ENCODE data around the gene VAT1L.

The VAT1L gene

DNA sequence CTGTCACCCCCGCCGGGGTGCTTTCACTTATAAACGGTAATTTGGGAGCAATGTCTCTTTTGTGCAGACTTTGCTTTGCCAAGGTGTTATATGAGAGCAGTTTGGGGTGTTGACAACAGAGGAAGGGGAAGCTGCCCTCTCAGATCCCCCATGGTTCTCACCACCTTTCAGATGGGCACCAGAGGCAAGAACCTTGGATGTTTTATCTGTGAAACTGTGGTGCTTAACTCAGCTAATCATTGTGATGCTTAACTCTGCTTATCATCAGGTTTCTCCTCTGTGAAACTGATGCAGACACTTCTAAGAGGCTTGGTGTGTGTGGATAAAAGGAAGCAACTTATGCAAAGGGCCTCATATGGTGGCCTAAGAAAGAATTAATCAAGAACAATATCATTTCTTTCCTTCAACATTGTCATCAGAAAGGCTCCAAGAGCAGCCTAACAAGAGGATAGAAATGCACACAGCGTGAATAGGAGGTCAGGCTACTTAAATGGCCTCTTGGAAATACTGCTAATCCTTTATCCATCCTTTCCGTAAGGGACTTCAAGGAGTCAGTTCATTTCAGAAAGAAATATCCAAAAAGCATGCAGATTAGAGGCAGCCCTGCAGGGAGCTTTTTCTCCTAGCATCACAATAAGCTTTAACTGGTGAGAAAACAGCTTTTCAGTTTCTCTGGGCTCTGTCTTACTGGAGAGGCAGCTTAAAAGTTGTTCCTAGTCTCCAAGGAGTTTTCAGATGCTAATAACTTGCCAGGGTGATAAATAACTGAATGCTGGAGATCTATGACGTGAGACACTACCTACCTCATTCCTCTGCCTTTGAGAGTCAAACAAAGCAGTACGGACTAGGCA is 178.9 kb downstream of the VAT1L start:
- no peak overlapping the region for H3K4me3 ChIP-seq (ENCODE audit: low read length)
- H3K9me3 ChIP-seq (replicated peaks; ENCODE audit: low read length) = peaks cover 6% of the 10 kb centered on the region
- H3K36me3 ChIP-seq (ENCODE audit: insufficient read depth, low read length) = no peaks in the 10 kb centered on the region
- no peak overlapping the region for H3K4me2 ChIP-seq (ENCODE audit: low read length)
- H3K27me3 ChIP-seq (ENCODE audit: control insufficient read depth, insufficient read depth, low read length) = no peaks in the 10 kb centered on the region
- H3K4me1 ChIP-seq (ENCODE audit: control insufficient read depth, insufficient read depth, low read length) = no peaks in the 10 kb centered on the region
- no peak overlapping the region for H3K9ac ChIP-seq (ENCODE audit: low read depth, low read length)

- H3K4me1 ChIP-seq (ENCODE audit: control insufficient read depth, insufficient read depth, low read length) = no peaks in the 10 kb centered on the region
- H3K9ac ChIP-seq (ENCODE audit: low read depth, low read length) = no peak overlapping the region
- no peak overlapping the region for H3K4me3 ChIP-seq (ENCODE audit: low read length)
- no peaks in the 10 kb centered on the region for H3K9me3 ChIP-seq (replicated peaks; ENCODE audit: low read length)
- H3K4me2 ChIP-seq (ENCODE audit: low read length) = no peak overlapping the region
- H3K27me3 ChIP-seq (ENCODE audit: control insufficient read depth, insufficient read depth, low read length) = no peaks in the 10 kb centered on the region
- no peaks in the 10 kb centered on the region for H3K36me3 ChIP-seq (ENCODE audit: insufficient read depth, low read length)
Measured at GRCh38 chr16:77969861-77970260, 181.5 kb downstream of the VAT1L start.

- Histone ChIP-seq H3K9me3 (replicated peaks; ENCODE audit: low read length) (no peaks in the 10 kb centered on the region), H3K36me3 (ENCODE audit: insufficient read depth, low read length) (no peaks in the 10 kb centered on the region), H3K9ac (ENCODE audit: low read depth, low read length) (no peak overlapping the region), H3K4me2 (ENCODE audit: low read length) (no peak overlapping the region), H3K4me3 (ENCODE audit: low read length) (no peak overlapping the region), H3K4me1 (ENCODE audit: control insufficient read depth, insufficient read depth, low read length) (no peaks in the 10 kb centered on the region), H3K27me3 (ENCODE audit: control insufficient read depth, insufficient read depth, low read length) (no peaks in the 10 kb centered on the region)
Measured at GRCh38 chr16:77970371-77970770, 182.0 kb downstream of the VAT1L start.

- Histone ChIP-seq H3K27me3 (ENCODE audit: control insufficient read depth, insufficient read depth, low read length) (no peaks in the 10 kb centered on the region), H3K4me2 (ENCODE audit: low read length) (no peak overlapping the region), H3K4me3 (ENCODE audit: low read length) (no peak overlapping the region), H3K36me3 (ENCODE audit: insufficient read depth, low read length) (no peaks in the 10 kb centered on the region), H3K4me1 (ENCODE audit: control insufficient read depth, insufficient read depth, low read length) (no peaks in the 10 kb centered on the region), H3K9ac (ENCODE audit: low read depth, low read length) (no peak overlapping the region), H3K9me3 (replicated peaks; ENCODE audit: low read length) (peaks cover 6% of the 10 kb centered on the region)
Measured at GRCh38 chr16:77971306-77972061, 183.1 kb downstream of the VAT1L start.

- H3K9ac ChIP-seq (ENCODE audit: low read depth, low read length) = no peak overlapping the region
- no peaks in the 10 kb centered on the region for H3K4me1 ChIP-seq (ENCODE audit: control insufficient read depth, insufficient read depth, low read length)
- H3K27me3 ChIP-seq (ENCODE audit: control insufficient read depth, insufficient read depth, low read length) = no peaks in the 10 kb centered on the region
- peaks cover 6% of the 10 kb centered on the region for H3K9me3 ChIP-seq (replicated peaks; ENCODE audit: low read length)
- H3K36me3 ChIP-seq (ENCODE audit: insufficient read depth, low read length) = no peaks in the 10 kb centered on the region
- H3K4me2 ChIP-seq (ENCODE audit: low read length) = no peak overlapping the region
- no peak overlapping the region for H3K4me3 ChIP-seq (ENCODE audit: low read length)
Measured at GRCh38 chr16:77972062-77972392, 183.7 kb downstream of the VAT1L start.

GRCh38 chr16:77974883-77975282 is 186.5 kb downstream of the VAT1L start:
- Histone ChIP-seq H3K36me3 (ENCODE audit: insufficient read depth, low read length) (no peaks in the 10 kb centered on the region), H3K4me1 (ENCODE audit: control insufficient read depth, insufficient read depth, low read length) (no peaks in the 10 kb centered on the region), H3K27me3 (ENCODE audit: control insufficient read depth, insufficient read depth, low read length) (no peaks in the 10 kb centered on the region), H3K9me3 (replicated peaks; ENCODE audit: low read length) (peaks cover 6% of the 10 kb centered on the region), H3K9ac (ENCODE audit: low read depth, low read length) (no peak overlapping the region), H3K4me3 (ENCODE audit: low read length) (no peak overlapping the region), H3K4me2 (ENCODE audit: low read length) (no peak overlapping the region)

DNA sequence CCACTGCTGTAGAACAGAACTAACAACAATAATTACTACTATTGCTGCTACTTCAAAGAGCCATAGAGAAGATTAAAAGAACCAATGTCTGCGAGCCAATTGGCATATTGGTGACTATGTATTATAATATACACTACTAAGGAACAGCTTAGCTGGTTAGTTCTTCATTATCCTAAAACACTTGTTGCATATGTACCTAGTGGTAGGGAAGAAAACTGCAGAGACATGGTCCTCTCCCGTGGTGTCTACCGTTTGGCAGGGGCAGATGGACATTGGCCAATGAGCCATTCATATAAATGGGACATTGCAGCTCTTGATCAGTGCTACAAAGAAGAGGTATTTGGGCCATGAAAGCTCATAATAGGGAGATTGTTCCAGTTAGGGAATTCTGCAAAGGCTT is 187.6 kb downstream of the VAT1L start:
- H3K27me3 ChIP-seq (ENCODE audit: control insufficient read depth, insufficient read depth, low read length) = no peaks in the 10 kb centered on the region
- peaks cover 6% of the 10 kb centered on the region for H3K9me3 ChIP-seq (replicated peaks; ENCODE audit: low read length)
- H3K36me3 ChIP-seq (ENCODE audit: insufficient read depth, low read length) = no peaks in the 10 kb centered on the region

GRCh38 chr16:77977339-77977738 is 189.0 kb downstream of the VAT1L start:
- no peaks in the 10 kb centered on the region for H3K27me3 ChIP-seq (ENCODE audit: control insufficient read depth, insufficient read depth, low read length)
- H3K36me3 ChIP-seq (ENCODE audit: insufficient read depth, low read length) = no peaks in the 10 kb centered on the region
- H3K9me3 ChIP-seq (replicated peaks; ENCODE audit: low read length) = peaks cover 6% of the 10 kb centered on the region
- H3K4me2 ChIP-seq (ENCODE audit: low read length) = no peak overlapping the region
- no peak overlapping the region for H3K9ac ChIP-seq (ENCODE audit: low read depth, low read length)
- H3K4me1 ChIP-seq (ENCODE audit: control insufficient read depth, insufficient read depth, low read length) = no peaks in the 10 kb centered on the region
- H3K4me3 ChIP-seq (ENCODE audit: low read length) = no peak overlapping the region

More for the DNA sequence above, 187.6 kb downstream of the VAT1L start:
- H3K4me3 ChIP-seq (ENCODE audit: low read length) = no peak overlapping the region
- H3K9ac ChIP-seq (ENCODE audit: low read depth, low read length) = no peak overlapping the region
- no peak overlapping the region for H3K4me2 ChIP-seq (ENCODE audit: low read length)
- no peaks in the 10 kb centered on the region for H3K4me1 ChIP-seq (ENCODE audit: control insufficient read depth, insufficient read depth, low read length)

DNA sequence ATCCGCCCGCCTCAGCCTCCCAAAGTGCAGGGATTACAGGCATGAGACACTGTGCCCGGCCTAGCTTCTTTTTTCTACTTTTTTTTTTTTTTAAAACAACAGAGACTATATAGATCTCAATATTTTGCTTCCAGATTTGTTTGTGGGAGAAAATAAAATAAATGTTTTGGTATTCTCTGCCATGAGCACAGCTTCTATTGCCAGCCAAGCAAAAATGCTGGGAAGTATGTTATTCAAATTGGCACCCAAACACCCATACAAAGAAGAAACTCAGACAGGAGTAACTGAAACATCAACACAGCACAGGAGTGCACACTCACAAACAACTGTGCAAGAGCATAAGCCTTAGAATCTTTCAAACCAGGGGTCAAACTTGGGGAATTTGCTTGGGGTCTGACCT is 196.7 kb downstream of the VAT1L start:
- peaks cover 3% of the 10 kb centered on the region for H3K9me3 ChIP-seq (replicated peaks; ENCODE audit: low read length)
- H3K4me2 ChIP-seq (ENCODE audit: low read length) = no peak overlapping the region
- no peak overlapping the region for H3K9ac ChIP-seq (ENCODE audit: low read depth, low read length)
- no peaks in the 10 kb centered on the region for H3K36me3 ChIP-seq (ENCODE audit: insufficient read depth, low read length)
- no peaks in the 10 kb centered on the region for H3K4me1 ChIP-seq (ENCODE audit: control insufficient read depth, insufficient read depth, low read length)
- no peaks in the 10 kb centered on the region for H3K27me3 ChIP-seq (ENCODE audit: control insufficient read depth, insufficient read depth, low read length)
- H3K4me3 ChIP-seq (ENCODE audit: low read length) = no peak overlapping the region

- no peaks in the 10 kb centered on the region for H3K27me3 ChIP-seq (ENCODE audit: control insufficient read depth, insufficient read depth, low read length)
- no peak overlapping the region for H3K9ac ChIP-seq (ENCODE audit: low read depth, low read length)
- peaks cover 3% of the 10 kb centered on the region for H3K9me3 ChIP-seq (replicated peaks; ENCODE audit: low read length)
- H3K4me3 ChIP-seq (ENCODE audit: low read length) = no peak overlapping the region
- H3K4me1 ChIP-seq (ENCODE audit: control insufficient read depth, insufficient read depth, low read length) = no peaks in the 10 kb centered on the region
- no peaks in the 10 kb centered on the region for H3K36me3 ChIP-seq (ENCODE audit: insufficient read depth, low read length)
- H3K4me2 ChIP-seq (ENCODE audit: low read length) = no peak overlapping the region
Measured at GRCh38 chr16:77986011-77986740, 197.8 kb downstream of the VAT1L start.

DNA sequence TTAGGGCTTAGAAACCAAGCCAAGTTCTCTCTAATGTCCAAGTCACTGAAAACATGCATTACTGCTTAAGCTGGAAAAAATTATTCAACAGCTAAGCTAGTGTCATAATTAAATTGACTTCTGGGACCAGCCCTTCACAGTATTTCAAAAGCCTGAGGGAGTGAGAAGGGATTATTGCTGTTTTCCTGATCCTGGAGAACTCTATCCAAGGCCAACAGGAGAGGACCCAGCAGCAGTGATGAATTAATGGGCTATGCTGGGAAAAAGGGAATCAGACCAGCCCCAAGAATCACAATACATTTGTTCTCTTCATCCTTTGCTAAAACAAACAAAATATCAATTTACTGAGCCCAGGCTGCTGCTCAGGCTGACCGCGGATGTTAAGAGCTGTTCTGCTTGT is 199.4 kb downstream of the VAT1L start:
- Histone ChIP-seq H3K36me3 (ENCODE audit: insufficient read depth, low read length) (no peaks in the 10 kb centered on the region), H3K9me3 (replicated peaks; ENCODE audit: low read length) (peaks cover 3% of the 10 kb centered on the region), H3K4me1 (ENCODE audit: control insufficient read depth, insufficient read depth, low read length) (no peaks in the 10 kb centered on the region), H3K4me3 (ENCODE audit: low read length) (no peak overlapping the region), H3K27me3 (ENCODE audit: control insufficient read depth, insufficient read depth, low read length) (no peaks in the 10 kb centered on the region), H3K4me2 (ENCODE audit: low read length) (no peak overlapping the region), H3K9ac (ENCODE audit: low read depth, low read length) (no peak overlapping the region)

All from skeletal muscle satellite cell (primary cell).